ENCODE results near the gene RGMA. TPM values are rescaled to one million over a fixed set of nuclear protein-coding genes. Genes with fewer than 3 reads are reported as not detected.

RGMA gene
- total and polyA plus RNA-seq, 10 of the 15 experiments (the other 5 are each of a cell fraction or from before 2014, with no cell fraction given), result not detected

DNA sequence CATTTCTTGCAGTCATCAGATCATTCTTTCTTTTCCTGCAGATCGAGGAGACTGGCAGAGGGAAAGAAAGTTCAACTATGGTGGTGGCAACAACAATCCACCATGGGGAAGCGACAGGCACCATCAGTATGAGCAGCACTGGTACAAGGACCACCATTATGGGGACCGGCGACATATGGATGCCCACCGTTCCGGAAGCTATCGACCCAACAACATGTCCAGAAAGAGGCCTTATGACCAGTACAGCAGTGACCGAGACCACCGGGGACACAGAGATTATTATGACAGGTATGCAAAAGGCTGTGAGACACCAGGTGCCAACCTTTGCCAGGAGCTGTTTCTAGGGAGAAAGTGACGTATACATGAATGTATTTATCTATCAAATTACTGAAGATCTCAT is 69.0 kb downstream of the RGMA start (continued):
- TF ChIP-seq, protein P1, sequence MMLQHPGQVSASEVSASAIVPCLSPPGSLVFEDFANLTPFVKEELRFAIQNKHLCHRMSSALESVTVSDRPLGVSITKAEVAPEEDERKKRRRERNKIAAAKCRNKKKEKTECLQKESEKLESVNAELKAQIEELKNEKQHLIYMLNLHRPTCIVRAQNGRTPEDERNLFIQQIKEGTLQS (IDR thresholded peaks at IDR 0.05; ENCODE audit: borderline replicate concordance, extremely low read depth, low read depth, low read length), result no peak
- TF ChIP-seq ZNF207 (IDR thresholded peaks at IDR 0.05; ENCODE audit: borderline replicate concordance) (no peak), CHD1 (IDR thresholded peaks at IDR 0.05; ENCODE audit: low read depth, low read length) (no peak), ZNF384 (IDR thresholded peaks at IDR 0.05; ENCODE audit: borderline replicate concordance, low read depth, low read length) (no peak), LARP7 (IDR thresholded peaks at IDR 0.05) (no peak), SUPT20H (IDR thresholded peaks at IDR 0.05; ENCODE audit: borderline replicate concordance, control insufficient read depth, low read depth, low read length) (no peak), MEF2A (IDR thresholded peaks at IDR 0.05; ENCODE audit: insufficient read depth, low read depth, low read length) (no peak), POU2F2 (IDR thresholded peaks at IDR 0.05; ENCODE audit: borderline replicate concordance, low read depth, low read length) (no peak), YY1 (IDR thresholded peaks at IDR 0.05; ENCODE audit: low read depth, low read length) (no peak), SRF (IDR thresholded peaks at IDR 0.05; ENCODE audit: low read depth in 2 of 2, low read length in 2 of 2) (no peak)
- TF ChIP-seq, protein P2, sequence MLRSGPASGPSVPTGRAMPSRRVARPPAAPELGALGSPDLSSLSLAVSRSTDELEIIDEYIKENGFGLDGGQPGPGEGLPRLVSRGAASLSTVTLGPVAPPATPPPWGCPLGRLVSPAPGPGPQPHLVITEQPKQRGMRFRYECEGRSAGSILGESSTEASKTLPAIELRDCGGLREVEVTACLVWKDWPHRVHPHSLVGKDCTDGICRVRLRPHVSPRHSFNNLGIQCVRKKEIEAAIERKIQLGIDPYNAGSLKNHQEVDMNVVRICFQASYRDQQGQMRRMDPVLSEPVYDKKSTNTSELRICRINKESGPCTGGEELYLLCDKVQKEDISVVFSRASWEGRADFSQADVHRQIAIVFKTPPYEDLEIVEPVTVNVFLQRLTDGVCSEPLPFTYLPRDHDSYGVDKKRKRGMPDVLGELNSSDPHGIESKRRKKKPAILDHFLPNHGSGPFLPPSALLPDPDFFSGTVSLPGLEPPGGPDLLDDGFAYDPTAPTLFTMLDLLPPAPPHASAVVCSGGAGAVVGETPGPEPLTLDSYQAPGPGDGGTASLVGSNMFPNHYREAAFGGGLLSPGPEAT (IDR thresholded peaks at IDR 0.05; ENCODE audit: low read depth), result no peak

DNA sequence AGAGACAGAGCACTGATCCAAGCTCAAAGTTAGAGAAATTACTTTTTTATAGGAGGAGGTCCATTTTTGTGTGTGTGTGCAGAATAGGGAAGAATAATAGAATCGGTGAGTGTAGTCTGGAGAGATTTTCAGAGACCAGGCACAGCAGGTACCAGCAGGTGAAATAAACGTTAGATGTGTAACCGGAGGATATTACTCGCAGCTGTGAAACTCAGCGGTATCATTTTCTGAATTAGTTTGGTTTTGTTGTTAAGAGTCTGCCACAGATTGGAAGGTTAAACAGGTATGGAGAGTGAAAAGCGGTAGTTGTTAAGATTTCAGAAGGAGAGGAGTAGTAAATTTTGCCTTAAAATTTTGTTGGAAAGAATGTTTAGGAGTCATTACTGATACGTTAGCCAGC is 69.9 kb downstream of the RGMA start:
- ChIA-PET RAD21 (ENCODE audit: unreplicated experiment) (no interaction called here), CTCF (interaction anchor here (1.2 to 2.6 kb wide), 2 partner anchors 10 kb away, joined by 3 to 21 read pairs; no protein-coding TSS in a partner anchor), SMC1A (ENCODE audit: uncharacterized antibody, unreplicated experiment) (interaction anchor here (0.7 to 1.6 kb wide), 2 partner anchors 11 to 122 kb away, joined by 3 to 4 read pairs; no protein-coding TSS in a partner anchor), POLR2A (no interaction called here)
- peaks cover 13% of the 10 kb centered on the region for H3K4me1 ChIP-seq (ENCODE audit: control insufficient read depth, insufficient read depth, low read length)
- peaks cover 20 to 61% of the 10 kb centered on the region in 2 experiments for H3K36me3 ChIP-seq (ENCODE audit: control insufficient read depth in 2 of 2, insufficient read depth in 2 of 2, low read length in 1 of 2)
- no peak overlapping the region for H3K4me2 ChIP-seq (ENCODE audit: control insufficient read depth, insufficient read depth)
- ATAC-seq (no peak), DNase-seq (ENCODE audit: low read depth, low spot score) (no peak), FAIRE-seq (no peak)
- no peaks in the 10 kb centered on the region for H3K27me3 ChIP-seq (replicated peaks in 1 of 2; ENCODE audit: control insufficient read depth in 2 of 2, insufficient read depth in 2 of 2, low read length in 1 of 2)
- 68% methylated on average over 7 of the region's 7 CpGs for WGBS (ENCODE audit: insufficient coverage, insufficient replicate concordance, low lambda C conversion rate, missing lambda C conversion rate)
- in situ Hi-C loops (cut with MboI) (no loop called here), intact Hi-C loops (cut with micrococcal nuclease; ENCODE audit: unreplicated experiment) (no loop called here)
- no peaks in the 10 kb centered on the region for H4K20me1 ChIP-seq (ENCODE audit: control insufficient read depth, insufficient read depth)
- no TSS peak for BruUV-seq (replicated peaks)
- no peaks in the 10 kb centered on the region for H3K9me3 ChIP-seq (replicated peaks; ENCODE audit: control insufficient read depth, insufficient read depth, low read length)
- no peak overlapping the region for H3K4me3 ChIP-seq
- no peak overlapping the region for H3K27ac ChIP-seq (ENCODE audit: control insufficient read depth, insufficient read depth)
- no peak overlapping the region for H3K9ac ChIP-seq (ENCODE audit: control insufficient read depth, insufficient read depth, low read length)
- H2AFZ ChIP-seq (ENCODE audit: control insufficient read depth, low read depth, low read length), result no peak overlapping the region
- H3K79me2 ChIP-seq (ENCODE audit: control insufficient read depth, insufficient read depth, low read length), result no peaks in the 10 kb centered on the region; the same call in 1 of the 2 replicates
- no peak for TF ChIP-seq IKZF2 (IDR thresholded peaks at IDR 0.05)
- TF ChIP-seq FOXM1 (IDR thresholded peaks at IDR 0.05; ENCODE audit: low read depth, low read length), result no peak
- TF ChIP-seq GATAD2B (conservative IDR thresholded peaks at IDR 0.05; ENCODE audit: low read depth), result no peak
- TF ChIP-seq ZZZ3 (IDR thresholded peaks at IDR 0.05; ENCODE audit: control insufficient read depth, insufficient read length, low read depth), result no peak
- no peak for TF ChIP-seq NFXL1 (IDR thresholded peaks at IDR 0.05; ENCODE audit: borderline replicate concordance)
- no peak for TF ChIP-seq GABPA (IDR thresholded peaks at IDR 0.05; ENCODE audit: low read depth)
- TF ChIP-seq, protein P3, sequence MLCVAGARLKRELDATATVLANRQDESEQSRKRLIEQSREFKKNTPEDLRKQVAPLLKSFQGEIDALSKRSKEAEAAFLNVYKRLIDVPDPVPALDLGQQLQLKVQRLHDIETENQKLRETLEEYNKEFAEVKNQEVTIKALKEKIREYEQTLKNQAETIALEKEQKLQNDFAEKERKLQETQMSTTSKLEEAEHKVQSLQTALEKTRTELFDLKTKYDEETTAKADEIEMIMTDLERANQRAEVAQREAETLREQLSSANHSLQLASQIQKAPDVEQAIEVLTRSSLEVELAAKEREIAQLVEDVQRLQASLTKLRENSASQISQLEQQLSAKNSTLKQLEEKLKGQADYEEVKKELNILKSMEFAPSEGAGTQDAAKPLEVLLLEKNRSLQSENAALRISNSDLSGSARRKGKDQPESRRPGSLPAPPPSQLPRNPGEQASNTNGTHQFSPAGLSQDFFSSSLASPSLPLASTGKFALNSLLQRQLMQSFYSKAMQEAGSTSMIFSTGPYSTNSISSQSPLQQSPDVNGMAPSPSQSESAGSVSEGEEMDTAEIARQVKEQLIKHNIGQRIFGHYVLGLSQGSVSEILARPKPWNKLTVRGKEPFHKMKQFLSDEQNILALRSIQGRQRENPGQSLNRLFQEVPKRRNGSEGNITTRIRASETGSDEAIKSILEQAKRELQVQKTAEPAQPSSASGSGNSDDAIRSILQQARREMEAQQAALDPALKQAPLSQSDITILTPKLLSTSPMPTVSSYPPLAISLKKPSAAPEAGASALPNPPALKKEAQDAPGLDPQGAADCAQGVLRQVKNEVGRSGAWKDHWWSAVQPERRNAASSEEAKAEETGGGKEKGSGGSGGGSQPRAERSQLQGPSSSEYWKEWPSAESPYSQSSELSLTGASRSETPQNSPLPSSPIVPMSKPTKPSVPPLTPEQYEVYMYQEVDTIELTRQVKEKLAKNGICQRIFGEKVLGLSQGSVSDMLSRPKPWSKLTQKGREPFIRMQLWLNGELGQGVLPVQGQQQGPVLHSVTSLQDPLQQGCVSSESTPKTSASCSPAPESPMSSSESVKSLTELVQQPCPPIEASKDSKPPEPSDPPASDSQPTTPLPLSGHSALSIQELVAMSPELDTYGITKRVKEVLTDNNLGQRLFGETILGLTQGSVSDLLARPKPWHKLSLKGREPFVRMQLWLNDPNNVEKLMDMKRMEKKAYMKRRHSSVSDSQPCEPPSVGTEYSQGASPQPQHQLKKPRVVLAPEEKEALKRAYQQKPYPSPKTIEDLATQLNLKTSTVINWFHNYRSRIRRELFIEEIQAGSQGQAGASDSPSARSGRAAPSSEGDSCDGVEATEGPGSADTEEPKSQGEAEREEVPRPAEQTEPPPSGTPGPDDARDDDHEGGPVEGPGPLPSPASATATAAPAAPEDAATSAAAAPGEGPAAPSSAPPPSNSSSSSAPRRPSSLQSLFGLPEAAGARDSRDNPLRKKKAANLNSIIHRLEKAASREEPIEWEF (IDR thresholded peaks at IDR 0.05; ENCODE audit: insufficient replicate concordance, low read depth, low read length), result no peak

Measured in GM12878 (cell line).